AG09309 (cell line): Measurements from ENCODE around the gene GATAD1.
A peak's percentile ranks its signal among the peaks of the same experiment; 100 is the strongest.
"Not testable (repeated sequence)": the region's sequence is repeated elsewhere in the genome, so short reads cannot be mapped to it uniquely, and the experiment has no call there.

Experiments
- DNase-seq: peaks from one replicate; pipeline ENCODE4 v3.0.0-alpha.2; 2010; ENCODE audit warnings: low read depth
- H3K4me3 ChIP-seq: 2 replicates; pipeline ENCODE4 v1.5.1; 2011; ENCODE audit warnings: mild to moderate bottlenecking, low read depth, low read length, moderate library complexity; ENCODE audit not compliant: control insufficient read depth
- TF ChIP-seq, protein P1 (sequence below): IDR thresholded peaks from 2 replicates; pipeline ENCODE4 v1.5.1; 2011; ENCODE audit warnings: mild to moderate bottlenecking, low read depth, low read length, inconsistent platforms; ENCODE audit not compliant: insufficient read depth, control insufficient read depth; ENCODE audit errors: missing control alignments

Gene GATAD1

DNA sequence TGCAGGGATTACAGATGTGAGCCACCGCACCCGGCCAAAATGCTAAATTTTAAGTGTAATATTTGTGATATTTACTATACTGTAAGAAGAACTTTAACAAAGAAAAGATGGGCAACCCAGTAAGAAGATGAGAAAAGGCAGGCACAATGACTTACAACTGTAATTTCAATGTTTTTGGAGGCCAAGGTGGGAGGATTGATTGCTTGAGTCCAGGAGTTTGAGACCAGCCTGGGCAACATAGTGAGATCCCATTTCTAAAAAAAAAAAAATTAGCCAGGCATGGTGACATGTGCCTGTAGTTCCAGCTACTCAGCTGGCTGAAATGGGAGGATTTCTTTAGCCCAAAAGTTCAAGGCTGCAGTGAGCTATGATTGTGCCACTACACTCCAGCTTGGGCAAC, 11.7 kb upstream of the GATAD1 start:
- TF ChIP-seq, protein P1, sequence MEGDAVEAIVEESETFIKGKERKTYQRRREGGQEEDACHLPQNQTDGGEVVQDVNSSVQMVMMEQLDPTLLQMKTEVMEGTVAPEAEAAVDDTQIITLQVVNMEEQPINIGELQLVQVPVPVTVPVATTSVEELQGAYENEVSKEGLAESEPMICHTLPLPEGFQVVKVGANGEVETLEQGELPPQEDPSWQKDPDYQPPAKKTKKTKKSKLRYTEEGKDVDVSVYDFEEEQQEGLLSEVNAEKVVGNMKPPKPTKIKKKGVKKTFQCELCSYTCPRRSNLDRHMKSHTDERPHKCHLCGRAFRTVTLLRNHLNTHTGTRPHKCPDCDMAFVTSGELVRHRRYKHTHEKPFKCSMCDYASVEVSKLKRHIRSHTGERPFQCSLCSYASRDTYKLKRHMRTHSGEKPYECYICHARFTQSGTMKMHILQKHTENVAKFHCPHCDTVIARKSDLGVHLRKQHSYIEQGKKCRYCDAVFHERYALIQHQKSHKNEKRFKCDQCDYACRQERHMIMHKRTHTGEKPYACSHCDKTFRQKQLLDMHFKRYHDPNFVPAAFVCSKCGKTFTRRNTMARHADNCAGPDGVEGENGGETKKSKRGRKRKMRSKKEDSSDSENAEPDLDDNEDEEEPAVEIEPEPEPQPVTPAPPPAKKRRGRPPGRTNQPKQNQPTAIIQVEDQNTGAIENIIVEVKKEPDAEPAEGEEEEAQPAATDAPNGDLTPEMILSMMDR = no peak
- H3K4me3 ChIP-seq = no peak overlapping the region
- DNase-seq = no peak

DNA sequence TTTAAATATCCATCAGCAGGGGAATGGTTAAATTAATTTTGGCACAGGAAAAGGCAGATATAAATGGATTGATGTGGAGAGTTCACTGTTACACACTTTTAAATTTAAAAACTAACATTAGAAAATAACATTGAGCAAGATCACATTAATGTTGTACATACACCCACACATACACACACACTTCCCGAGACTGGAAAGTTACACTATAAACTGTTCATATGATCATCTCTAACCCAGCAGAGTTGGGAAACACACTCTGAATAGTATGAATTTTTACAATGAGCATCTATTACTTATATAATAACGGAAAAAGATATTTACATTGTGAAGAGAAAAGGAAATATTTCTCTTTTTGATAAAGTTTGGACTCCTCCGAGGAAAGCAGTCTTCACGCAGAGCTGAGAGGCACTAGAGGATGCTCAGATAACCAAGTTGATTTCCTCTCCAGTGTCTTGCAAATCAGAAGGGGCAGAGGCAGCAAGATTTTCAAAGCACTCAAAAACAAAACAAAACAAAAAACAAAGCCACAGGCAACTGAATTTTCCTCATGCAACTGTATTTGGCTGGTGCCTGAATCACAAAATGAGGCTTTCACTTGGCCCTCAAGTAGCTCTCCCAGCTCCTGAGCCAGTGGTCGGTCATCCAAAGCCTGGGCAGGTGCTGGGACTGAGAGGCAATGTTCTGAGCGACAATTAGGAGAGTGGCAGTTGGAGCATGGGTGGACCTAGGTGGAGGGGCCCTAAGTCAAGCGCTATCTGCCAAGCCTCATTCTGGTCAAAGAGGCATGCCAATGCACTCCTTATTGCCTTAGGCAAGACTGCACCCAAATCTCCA, 10.5 kb upstream of the GATAD1 start:
- TF ChIP-seq, protein P1 = no peak
- DNase-seq = no peak

DNA sequence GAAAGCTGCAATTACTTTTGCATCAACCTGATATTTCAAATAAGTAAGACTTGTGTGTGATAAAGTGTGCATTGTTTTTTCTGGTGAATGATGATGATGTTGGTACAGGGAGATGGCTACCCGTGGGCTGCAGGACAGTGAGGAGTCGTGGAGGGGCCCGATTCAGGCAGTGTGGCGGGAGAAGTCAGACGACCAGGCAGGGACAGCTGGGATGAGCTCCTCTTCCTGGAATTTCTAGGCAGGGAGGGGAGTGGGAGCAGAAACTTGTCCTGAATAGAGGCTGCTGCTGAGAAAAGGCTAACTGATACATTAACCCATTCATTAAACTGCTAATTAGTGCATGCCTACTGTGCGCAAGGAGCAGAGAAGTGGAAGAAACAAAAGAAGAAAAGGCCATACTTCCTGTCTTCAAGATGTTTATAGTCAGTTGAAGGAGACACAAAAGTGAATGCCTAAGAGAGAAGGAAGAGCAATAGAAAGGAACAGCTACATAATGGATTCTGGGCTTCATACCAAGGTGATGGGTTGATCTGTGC, 9.3 kb upstream of the GATAD1 start:
- TF ChIP-seq, protein P1 = no peak
- no peak for DNase-seq
- H3K4me3 ChIP-seq = no peak overlapping the region

More for the DNA sequence above, 10.5 kb upstream of the GATAD1 start:
- no peak overlapping the region for H3K4me3 ChIP-seq

DNA sequence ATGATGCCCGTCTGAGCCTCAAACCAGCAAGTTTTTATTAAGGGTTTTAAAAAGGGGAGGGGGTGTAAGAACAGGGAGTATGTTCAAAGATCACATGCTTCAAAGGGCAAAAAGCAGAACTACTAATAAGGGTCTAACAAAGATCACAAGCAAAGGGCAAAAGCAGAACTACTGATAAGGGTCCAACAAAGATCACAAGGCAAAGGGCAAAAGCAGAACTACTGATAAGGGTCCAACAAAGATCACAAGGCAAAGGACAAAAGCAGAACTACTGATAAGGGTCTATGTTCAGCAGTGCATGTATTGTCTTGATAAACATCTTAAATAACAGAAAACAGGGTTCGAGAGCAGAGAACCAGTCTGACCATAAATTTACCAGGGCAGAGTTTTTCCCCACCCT, 4.6 kb upstream of the GATAD1 start:
- not testable (repeated sequence) for H3K4me3 ChIP-seq, DNase-seq

DNA sequence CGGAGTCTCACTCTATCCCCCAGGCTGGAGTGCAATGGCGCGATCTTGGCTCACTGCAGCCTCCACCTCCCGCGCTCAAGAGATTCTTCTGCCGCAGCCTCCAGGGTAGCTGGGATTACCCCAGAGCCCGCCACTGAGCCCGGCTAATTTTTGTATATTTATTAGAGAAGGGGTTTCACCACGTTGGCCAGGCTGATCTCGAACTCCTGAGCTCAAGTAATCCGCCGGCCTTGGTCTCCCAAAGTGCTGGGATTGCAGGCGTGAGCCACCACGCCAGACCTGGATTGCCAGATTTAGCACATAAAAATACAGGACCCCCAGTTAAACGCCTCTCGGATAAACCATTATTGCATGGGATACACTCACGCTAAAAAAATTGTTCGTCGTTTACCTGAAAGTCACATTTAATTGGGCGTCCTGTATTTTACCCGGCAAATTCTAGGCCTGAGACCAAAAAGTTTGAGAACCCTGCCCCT, 375 bp upstream of the GATAD1 start:
- TF ChIP-seq, protein P1 = no peak
- DNase-seq = no peak
- no peak overlapping the region for H3K4me3 ChIP-seq

DNA sequence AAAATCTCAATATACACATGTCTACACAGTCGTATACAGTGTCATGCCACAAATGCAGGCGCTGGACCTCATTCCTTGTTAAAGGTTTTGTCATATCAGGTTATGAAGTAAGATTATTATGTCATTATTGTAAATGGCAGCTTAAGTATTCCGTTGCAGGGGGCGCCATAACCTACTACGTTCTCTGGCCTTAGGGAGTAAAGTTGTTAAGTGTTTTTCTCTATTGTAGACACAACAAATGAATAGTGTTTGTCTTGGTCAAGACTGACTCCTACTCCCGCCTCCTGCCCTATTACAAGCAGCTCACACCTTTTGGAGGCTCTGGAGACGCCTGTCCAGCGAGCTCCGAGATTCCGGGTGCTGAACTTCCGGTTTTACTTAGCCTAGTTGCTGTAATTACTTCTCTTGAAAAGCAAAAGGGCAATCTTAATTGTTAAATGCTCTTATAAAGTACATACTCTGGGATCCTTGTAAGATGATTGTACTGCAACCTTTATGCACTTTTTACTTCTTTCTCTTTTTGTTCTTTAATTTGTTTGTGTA, 994 bp downstream of the GATAD1 start:
- H3K4me3 ChIP-seq = peak overlapping the region; percentile 61
- peak; percentile 21 for DNase-seq
- TF ChIP-seq, protein P1 = peak; percentile 51

DNA sequence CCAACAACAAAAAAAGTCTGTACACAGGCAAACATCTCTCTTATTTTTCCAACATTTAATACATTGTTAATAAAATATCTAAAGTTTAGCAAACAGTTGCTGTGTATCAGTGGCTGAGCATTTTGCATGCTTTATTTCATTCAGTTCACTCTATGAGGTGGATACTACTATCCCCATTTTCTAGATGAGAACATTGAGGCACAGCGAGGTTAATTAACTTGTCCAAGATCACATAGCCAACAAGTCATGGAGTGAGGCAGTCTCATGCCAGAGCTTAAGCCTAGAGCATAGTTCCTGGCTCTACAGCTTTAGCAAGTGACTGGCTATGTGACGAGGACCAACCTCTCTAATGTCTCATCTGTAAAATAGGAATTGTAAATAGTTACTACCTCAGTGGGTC, 4.4 kb downstream of the GATAD1 start:
- no peak overlapping the region for H3K4me3 ChIP-seq
- no peak for DNase-seq
- TF ChIP-seq, protein P1 = no peak
